Left lung (tissue), 10 donors: ENCODE data around the gene TWIST2. TPM values are rescaled to one million over a fixed set of nuclear protein-coding genes. Genes with fewer than 3 reads are reported as not detected.

Experiments used
- ATAC-seq: fragments of 200-7000 bp; cut with Tn5 transposase; one replicate; pipeline ENCODE4 v1.9.1; 2020; ENCODE audit warnings: moderate library complexity
- DNase-seq, 4 donors: peaks; one replicate each; pipeline ENCODE4 v3.0.0-alpha.2; 2013 to 2020
- H3K27ac ChIP-seq, 2 donors: fragments of 200-600 bp; sonication (generic) in 1 of 2; one replicate each; pipeline versions ENCODE4 v1.5.0 to v1.8.0; 2020 to 2021
- H3K27me3 ChIP-seq, 2 donors: fragments of 200-600 bp; sonication (generic) in 1 of 2; one replicate each; pipeline versions ENCODE4 v1.5.0 to v1.8.0; 2020 to 2021
- H3K36me3 ChIP-seq, 2 donors: fragments of 200-600 bp; sonication (generic) in 1 of 2; one replicate each; pipeline versions ENCODE4 v1.5.0 to v1.8.0; 2020 to 2021
- H3K4me1 ChIP-seq, 2 donors: fragments of 200-600 bp; one replicate each; pipeline ENCODE4 v1.8.0; 2021
- H3K4me3 ChIP-seq, 2 donors: fragments of 200-600 bp; sonication (generic) in 1 of 2; one replicate each; pipeline versions ENCODE4 v1.5.0 to v1.8.0; 2020 to 2021; ENCODE audit warnings: mild to moderate bottlenecking in 1 of 2
- H3K9me3 ChIP-seq, 2 donors: fragments of 200-600 bp; sonication (generic) in 1 of 2; one replicate each; pipeline versions ENCODE4 v1.5.0 to v1.8.0; 2020 to 2021
- CTCF ChIP-seq, 2 donors: fragments of 200-600 bp; sonication (generic) in 1 of 2; IDR thresholded peaks; one replicate each; pipeline versions ENCODE4 v1.5.0 to v1.8.0; 2021; ENCODE audit warnings: antibody characterized with exemption in 2 of 2
- intact Hi-C, 2 donors: fragments of 100-400 bp; cut with DNase I; formaldehyde crosslinking; loops; one replicate each; pipeline versions ENCODE4 v1.11.2 to v1.14.2; 2022
- polyA plus RNA-seq, 6 donors: library from polyadenylated mRNA; unstranded; fragments of 120-200 nt; gene quantifications; one replicate each; pipeline ENCODE4 v1.2.1, GENCODE V29; 2013; ENCODE audit not compliant: insufficient read length in 6 of 6
- total RNA-seq, 2 donors: library from RNA; stranded (reverse); fragmentation: NEBNext Ultra II Directional; extraction: Animal tissue kit (Norgen Biotek cat#: 25700); gene quantifications; one replicate each; pipeline ENCODE4 v1.2.1, GENCODE V29; 2021
- donor health status: DM: no; HTN: yes; CAD: no.
- donor health status: DM: no; HTN: no; CAD: no.

TWIST2 gene
- total and polyA plus RNA-seq, 8 donors = 4.0 to 12.8 (median 5.3) TPM

- peak in 1 of 4 donors; percentile 59 for DNase-seq
- H3K4me3 ChIP-seq = no peak overlapping the region
- intact Hi-C loops = no loop called here
- no peaks in the 10 kb centered on the region for H3K36me3 ChIP-seq
- H3K27ac ChIP-seq = no peak overlapping the region
- H3K27me3 ChIP-seq = peaks cover 0 to 29% of the 10 kb centered on the region in 2 donors
- no peak for ATAC-seq
- no peak for TF ChIP-seq CTCF (IDR thresholded peaks at IDR 0.05)
- H3K4me1 ChIP-seq = no peaks in the 10 kb centered on the region
- H3K9me3 ChIP-seq = no peaks in the 10 kb centered on the region
Measured at GRCh38 chr2:238898534-238899281, 50.8 kb downstream of the TWIST2 start.

- intact Hi-C loops = no loop called here
- no peaks in the 10 kb centered on the region for H3K4me1 ChIP-seq
Measured at GRCh38 chr2:238899386-238899785, 51.5 kb downstream of the TWIST2 start.

GRCh38 chr2:238900511-238900910 lies 52.6 kb downstream of the TWIST2 start:
- H3K4me3 ChIP-seq = no peak overlapping the region
- peak in 1 of 4 donors; percentile 31 for DNase-seq
- peaks cover 0 to 21% of the 10 kb centered on the region in 2 donors for H3K27me3 ChIP-seq
- intact Hi-C loops = no loop called here
- H3K9me3 ChIP-seq = no peaks in the 10 kb centered on the region
- H3K4me1 ChIP-seq = no peaks in the 10 kb centered on the region
- no peak overlapping the region for H3K27ac ChIP-seq
- H3K36me3 ChIP-seq = no peaks in the 10 kb centered on the region
- no peak for ATAC-seq
- no peak for TF ChIP-seq CTCF (IDR thresholded peaks at IDR 0.05)

More at GRCh38 chr2:238899386-238899785, 51.5 kb downstream of the TWIST2 start:
- H3K9me3 ChIP-seq = no peaks in the 10 kb centered on the region
- no peak overlapping the region for H3K4me3 ChIP-seq
- peaks cover 0 to 29% of the 10 kb centered on the region in 2 donors for H3K27me3 ChIP-seq
- ATAC-seq = no peak
- peak in 1 of 4 donors; percentile 39 for DNase-seq
- no peak for TF ChIP-seq CTCF (IDR thresholded peaks at IDR 0.05)
- no peak overlapping the region for H3K27ac ChIP-seq
- no peaks in the 10 kb centered on the region for H3K36me3 ChIP-seq

GRCh38 chr2:238901461-238902057 lies 53.7 kb downstream of the TWIST2 start:
- ATAC-seq (no peak), DNase-seq (peak in 1 of 4 donors; percentile 67)
- Histone ChIP-seq H3K27me3 (peaks cover 0 to 12% of the 10 kb centered on the region in 2 donors), H3K27ac (no peak overlapping the region), H3K9me3 (no peaks in the 10 kb centered on the region), H3K4me3 (no peak overlapping the region), H3K36me3 (no peaks in the 10 kb centered on the region), H3K4me1 (no peaks in the 10 kb centered on the region)
- intact Hi-C loops = no loop called here
- no peak for TF ChIP-seq CTCF (IDR thresholded peaks at IDR 0.05)

- DNase-seq = no peak
- Histone ChIP-seq H3K36me3 (no peaks in the 10 kb centered on the region), H3K9me3 (no peaks in the 10 kb centered on the region), H3K4me1 (no peaks in the 10 kb centered on the region), H3K27ac (no peak overlapping the region), H3K27me3 (peaks cover 0 to 8% of the 10 kb centered on the region in 2 donors), H3K4me3 (no peak overlapping the region)
- TF ChIP-seq CTCF (IDR thresholded peaks at IDR 0.05) = no peak
- intact Hi-C loops = no loop called here
- no peak for ATAC-seq
Measured at GRCh38 chr2:238902285-238902684, 54.4 kb downstream of the TWIST2 start.
